CD14-positive monocyte (primary cell): ENCODE data around the gene DLEC1. TPM values are rescaled to one million over a fixed set of nuclear protein-coding genes. Genes with fewer than 3 reads are reported as not detected.

Experiments used
- DNase-seq, 3 donors: peaks; one replicate each; pipeline ENCODE4 v3.0.0-alpha.2; 2011 to 2022
- H2AFZ ChIP-seq: 2 replicates; pipeline ENCODE4 v1.6.0; 2012; ENCODE audit warnings: mild to moderate bottlenecking, low read depth, low read length, inconsistent platforms; ENCODE audit not compliant: insufficient read depth, poor library complexity, severe bottlenecking
- H3K27ac ChIP-seq, 2 donors: 1 replicate in 1 of 2; 2 replicates in 1 of 2; pipeline ENCODE4 v1.5.1; 2012 to 2013; ENCODE audit warnings: low read length in 2 of 2, control low read depth in 1 of 2, inconsistent platforms in 1 of 2, low read depth in 1 of 2, mild to moderate bottlenecking in 1 of 2
- H3K27me3 ChIP-seq, 2 donors: one replicate each; pipeline versions ENCODE4 v1.6.0 to v1.6.1; 2011 to 2013; ENCODE audit warnings: low read length in 2 of 2; ENCODE audit not compliant: control insufficient read depth in 2 of 2, insufficient read depth in 2 of 2
- H3K36me3 ChIP-seq, 2 donors: replicated peaks in 1 of 2; 1 replicate in 1 of 2; 2 replicates in 1 of 2; pipeline versions ENCODE4 v1.5.1 to v1.6.1; 2012 to 2013; ENCODE audit warnings: low read length in 2 of 2, control low read depth in 1 of 2, inconsistent platforms in 1 of 2, mild to moderate bottlenecking in 1 of 2; ENCODE audit not compliant: insufficient read depth in 2 of 2, control insufficient read depth in 1 of 2
- H3K4me1 ChIP-seq, 2 donors: 1 replicate in 1 of 2; 2 replicates in 1 of 2; pipeline versions ENCODE4 v1.5.1 to v1.6.1; 2012 to 2013; ENCODE audit warnings: low read length in 2 of 2, control low read depth in 1 of 2, inconsistent platforms in 1 of 2, mild to moderate bottlenecking in 1 of 2, moderate library complexity in 1 of 2; ENCODE audit not compliant: insufficient read depth in 2 of 2, control insufficient read depth in 1 of 2
- H3K4me2 ChIP-seq: replicated peaks from 2 replicates; pipeline ENCODE3; 2012; ENCODE audit warnings: low read length, moderate library complexity, mild to moderate bottlenecking; ENCODE audit not compliant: poor library complexity, severe bottlenecking; ENCODE audit errors: extremely low read depth
- H3K4me3 ChIP-seq, 3 experiments: fragments of 200-600 bp in 1 of 3; sonication (generic) in 1 of 3; replicated peaks in 1 of 3; 1 replicate in 2 of 3; 2 replicates in 1 of 3; pipeline ENCODE4 v1.5.1; 2011 to 2013; ENCODE audit warnings: low read length in 3 of 3, mild to moderate bottlenecking in 3 of 3, control low read depth in 2 of 3, low read depth in 2 of 3, inconsistent platforms in 1 of 3, moderate library complexity in 1 of 3
- H3K79me2 ChIP-seq: 2 replicates; pipeline ENCODE4 v1.6.0; 2012; ENCODE audit warnings: mild to moderate bottlenecking, control low read depth, inconsistent platforms, low read length, moderate library complexity; ENCODE audit not compliant: insufficient read depth
- H3K9ac ChIP-seq: 2 replicates; pipeline ENCODE4 v1.6.0; 2017; ENCODE audit warnings: low read length, mild to moderate bottlenecking; ENCODE audit not compliant: insufficient read depth, poor library complexity, severe bottlenecking
- H3K9me3 ChIP-seq, 2 donors: replicated peaks in 1 of 2; 1 replicate in 1 of 2; 2 replicates in 1 of 2; pipeline versions ENCODE4 v1.5.1 to v1.6.1; 2012 to 2013; ENCODE audit warnings: low read length in 2 of 2, control low read depth in 1 of 2; ENCODE audit not compliant: control insufficient read depth in 1 of 2, insufficient read depth in 1 of 2
- H4K20me1 ChIP-seq: 2 replicates; pipeline ENCODE4 v1.6.0; 2012; ENCODE audit warnings: mild to moderate bottlenecking, low read length, control low read depth, moderate library complexity; ENCODE audit not compliant: insufficient read depth
- H3K27ac Mint-ChIP-seq, 7 donors: one replicate each; pipeline ENCODE4 v1.8.0; 2020; ENCODE audit warnings: mild to moderate bottlenecking in 7 of 7, mixed read lengths in 7 of 7, moderate library complexity in 6 of 7, inconsistent platforms in 2 of 7
- H3K27me3 Mint-ChIP-seq, 3 donors: one replicate each; pipeline ENCODE4 v1.8.0; 2021 to 2022; ENCODE audit warnings: low read depth in 3 of 3, mild to moderate bottlenecking in 3 of 3, mixed read lengths in 3 of 3, moderate library complexity in 3 of 3, inconsistent platforms in 1 of 3
- H3K36me3 Mint-ChIP-seq, 2 donors: one replicate each; pipeline ENCODE4 v1.8.0; 2020; ENCODE audit warnings: mixed read lengths in 2 of 2, inconsistent platforms in 1 of 2, mild to moderate bottlenecking in 1 of 2
- H3K4me1 Mint-ChIP-seq: one replicate; pipeline ENCODE4 v1.8.0; 2020; ENCODE audit warnings: mild to moderate bottlenecking, mixed read lengths
- H3K4me3 Mint-ChIP-seq, 2 donors: one replicate each; pipeline ENCODE4 v1.8.0; 2020; ENCODE audit warnings: mild to moderate bottlenecking in 2 of 2, mixed read lengths in 2 of 2, moderate library complexity in 1 of 2
- H3K9me3 Mint-ChIP-seq, 7 donors: one replicate each; pipeline ENCODE4 v1.8.0; 2020 to 2022; ENCODE audit warnings: mixed read lengths in 7 of 7, mild to moderate bottlenecking in 6 of 7, moderate library complexity in 6 of 7, inconsistent platforms in 2 of 7
- WGBS: methylation state at CpG from one replicate; pipeline ENCODE4 v1.1.5; 2013; ENCODE audit warnings: missing lambda C conversion rate; ENCODE audit not compliant: insufficient coverage; 5-methylcytosine and 5-hydroxymethylcytosine counted together
- intact Hi-C, 2 donors: fragments of 100-400 bp; cut with micrococcal nuclease; formaldehyde crosslinking; loops; one replicate each; pipeline versions ENCODE4 v1.15.0 to v1.15.1; 2023
- polyA plus RNA-seq, 3 donors: library from polyadenylated mRNA; depleted of rRNA in 1 of 3; unstranded in 2 of 3; stranded (reverse) in 1 of 3; fragments of 300-500 nt in 2 of 3; fragments of >200 nt in 1 of 3; fragmentation: Illumina TruSeq in 2 of 3; gene quantifications; 1 replicate in 2 of 3; 2 replicates in 1 of 3; pipeline ENCODE4 v1.2.3, GENCODE V29; 2012 to 2021
- TF ChIP-seq, protein P1 (sequence below): fragments of 200-600 bp; IDR thresholded peaks from one replicate; pipeline ENCODE4 v1.8.0; 2022; ENCODE audit warnings: antibody characterized with exemption, mild to moderate bottlenecking

DLEC1 gene
- polyA plus RNA-seq, 3 donors = 0.11 to 0.81 (median 0.14) TPM

DNA sequence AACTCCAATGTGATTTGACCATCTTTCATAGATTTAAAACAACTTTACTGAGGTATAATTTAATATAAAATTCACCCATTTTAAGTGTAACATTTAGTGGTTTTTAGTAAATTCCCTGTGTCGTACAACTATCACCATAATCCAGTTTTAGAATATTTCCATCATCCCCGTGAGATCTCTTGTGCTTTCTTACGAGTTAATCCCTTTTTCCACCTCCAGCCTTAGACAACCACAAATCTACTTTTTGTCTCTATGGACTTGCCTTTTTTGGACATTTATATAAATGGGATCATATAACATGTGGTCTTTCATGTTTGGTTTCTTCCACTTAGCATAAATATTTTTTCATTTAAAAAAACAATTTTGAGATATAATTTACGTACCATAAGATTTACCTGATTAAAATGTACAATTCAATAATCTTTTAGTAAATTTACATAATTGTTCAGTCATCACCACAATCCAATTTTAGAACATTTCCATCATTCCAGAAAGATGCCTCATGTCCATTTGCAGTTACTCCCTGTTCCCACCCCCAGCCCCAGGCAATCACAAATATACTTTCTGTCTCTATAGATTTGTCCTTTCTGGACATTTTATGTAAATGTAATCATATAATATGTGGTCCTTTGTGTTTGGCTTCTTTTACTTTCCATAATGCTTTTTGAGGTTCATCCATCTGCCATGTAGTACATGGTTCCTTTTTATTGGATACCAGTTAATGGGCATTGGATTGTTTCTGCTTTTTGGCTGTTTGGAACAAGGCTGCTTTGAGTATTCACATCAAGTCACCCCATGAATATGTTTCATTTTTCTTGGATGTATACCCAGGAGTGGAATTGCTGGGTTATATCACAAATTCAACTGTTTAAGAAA, 129.4 kb downstream of the DLEC1 start:
- peak in 1 of 3 donors; percentile 30 for DNase-seq
- Histone ChIP-seq H3K27ac (peak overlapping the region in 1 of 2 donors; percentile 80), H3K4me1 (peaks cover 26 to 40% of the 10 kb centered on the region in 2 donors), H3K9ac (no peak overlapping the region), H4K20me1 (peaks cover 74% of the 10 kb centered on the region), H3K9me3 (no peaks in the 10 kb centered on the region), H3K4me3 (no peak overlapping the region), H3K36me3 (no peaks in the 10 kb centered on the region), H2AFZ (no peak overlapping the region), H3K4me2 (peak overlapping the region; percentile 77), H3K27me3 (no peaks in the 10 kb centered on the region), H3K79me2 (peaks cover 79% of the 10 kb centered on the region)
- no CpG with 5 or more reads among the region's 4 CpGs for WGBS
- H3K27ac Mint-ChIP-seq = peak overlapping the region in 5 of 7 donors; percentile 45 to 81 (median 68)
- peaks cover 65% of the 10 kb centered on the region for H3K4me1 Mint-ChIP-seq
- TF ChIP-seq, protein P1, sequence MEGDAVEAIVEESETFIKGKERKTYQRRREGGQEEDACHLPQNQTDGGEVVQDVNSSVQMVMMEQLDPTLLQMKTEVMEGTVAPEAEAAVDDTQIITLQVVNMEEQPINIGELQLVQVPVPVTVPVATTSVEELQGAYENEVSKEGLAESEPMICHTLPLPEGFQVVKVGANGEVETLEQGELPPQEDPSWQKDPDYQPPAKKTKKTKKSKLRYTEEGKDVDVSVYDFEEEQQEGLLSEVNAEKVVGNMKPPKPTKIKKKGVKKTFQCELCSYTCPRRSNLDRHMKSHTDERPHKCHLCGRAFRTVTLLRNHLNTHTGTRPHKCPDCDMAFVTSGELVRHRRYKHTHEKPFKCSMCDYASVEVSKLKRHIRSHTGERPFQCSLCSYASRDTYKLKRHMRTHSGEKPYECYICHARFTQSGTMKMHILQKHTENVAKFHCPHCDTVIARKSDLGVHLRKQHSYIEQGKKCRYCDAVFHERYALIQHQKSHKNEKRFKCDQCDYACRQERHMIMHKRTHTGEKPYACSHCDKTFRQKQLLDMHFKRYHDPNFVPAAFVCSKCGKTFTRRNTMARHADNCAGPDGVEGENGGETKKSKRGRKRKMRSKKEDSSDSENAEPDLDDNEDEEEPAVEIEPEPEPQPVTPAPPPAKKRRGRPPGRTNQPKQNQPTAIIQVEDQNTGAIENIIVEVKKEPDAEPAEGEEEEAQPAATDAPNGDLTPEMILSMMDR = no peak
- H3K4me3 Mint-ChIP-seq = no peak overlapping the region
- peaks cover 19 to 24% of the 10 kb centered on the region in 2 donors for H3K36me3 Mint-ChIP-seq
- no peaks in the 10 kb centered on the region for H3K27me3 Mint-ChIP-seq
- intact Hi-C loops = no loop called here
- H3K9me3 Mint-ChIP-seq = no peaks in the 10 kb centered on the region

GRCh38 chr3:38169027-38169317, 130.0 kb downstream of the DLEC1 start:
- DNase-seq = peak; percentile 25 to 69 (median 56)
- H3K4me2 ChIP-seq = no peak overlapping the region

More at GRCh38 chr3:38169027-38169317, 130.0 kb downstream of the DLEC1 start:
- Histone ChIP-seq H3K27me3 (no peaks in the 10 kb centered on the region), H3K9me3 (no peaks in the 10 kb centered on the region), H3K36me3 (no peaks in the 10 kb centered on the region), H3K9ac (no peak overlapping the region), H3K79me2 (peaks cover 85% of the 10 kb centered on the region), H4K20me1 (peaks cover 80% of the 10 kb centered on the region), H3K4me3 (no peak overlapping the region), H3K4me1 (peaks cover 24 to 36% of the 10 kb centered on the region in 2 donors), H3K27ac (peak overlapping the region in 1 of 2 donors; percentile 80), H2AFZ (no peak overlapping the region)
- intact Hi-C loops = no loop called here
- TF ChIP-seq, protein P1 = no peak
- H3K27me3 Mint-ChIP-seq = no peaks in the 10 kb centered on the region
- peaks cover 21 to 24% of the 10 kb centered on the region in 2 donors for H3K36me3 Mint-ChIP-seq
- H3K27ac Mint-ChIP-seq = peak overlapping the region in 6 of 7 donors; percentile 5 to 81 (median 64)
- no CpG with 5 or more reads among the region's 1 CpG for WGBS
- no peak overlapping the region for H3K4me3 Mint-ChIP-seq
- H3K9me3 Mint-ChIP-seq = no peaks in the 10 kb centered on the region
- peaks cover 60% of the 10 kb centered on the region for H3K4me1 Mint-ChIP-seq
